SKM-1 treated with dmso at 0.1 percent for 144 hours (cell line): ENCODE measurements around the gene KCNA5.

Experiments
- DNase-seq: peaks from one replicate; lab custom pipeline; 2025; ENCODE audit not compliant: unreplicated experiment; lab: John Stamatoyannopoulos, UW

KCNA5 gene

DNA sequence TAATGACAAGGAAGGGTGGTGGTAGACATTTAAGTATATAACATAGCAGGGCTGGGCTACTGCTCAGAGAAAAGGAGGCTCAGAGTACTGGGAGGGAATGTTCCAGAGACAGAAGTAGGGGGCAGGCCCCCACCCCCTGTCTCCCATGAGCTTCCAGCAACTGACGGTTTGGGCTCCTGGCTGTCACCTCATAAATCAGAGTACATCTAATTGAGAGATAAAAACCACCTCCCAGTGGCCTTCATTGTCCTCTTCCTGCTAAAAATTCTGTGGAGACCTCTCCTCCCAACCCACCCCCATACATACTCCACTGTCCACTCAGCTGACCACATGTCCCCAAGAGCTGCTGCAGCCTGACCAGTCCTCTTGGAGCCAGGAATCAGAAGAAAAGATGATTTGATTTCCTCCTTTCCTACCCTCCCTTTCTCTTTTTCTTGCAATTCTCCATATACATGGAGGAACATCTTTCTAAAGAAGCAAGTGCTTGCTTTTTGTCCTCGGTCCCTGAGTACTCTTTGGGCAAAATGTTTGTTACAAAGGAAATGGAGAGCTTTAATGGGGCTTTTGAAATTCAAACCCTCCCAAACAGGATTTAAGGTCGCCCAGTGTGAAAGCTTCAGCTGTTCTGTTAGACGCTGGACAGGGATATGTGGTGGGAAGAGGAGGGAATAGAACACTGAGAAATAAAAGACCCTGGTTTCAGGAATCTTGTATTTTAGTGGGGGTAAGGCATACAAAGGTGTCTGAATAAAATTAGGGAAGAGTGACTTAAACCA lies 16.4 kb upstream of the KCNA5 start:
- no peak for DNase-seq

- DNase-seq: no peak
These were observed 13.6 kb upstream of the KCNA5 start for GRCh38 chr12:5030066-5030465.

GRCh38 chr12:5031242-5031641 lies 12.4 kb upstream of the KCNA5 start:
- DNase-seq: no peak

- no peak for DNase-seq
These were observed 11.7 kb upstream of the KCNA5 start for GRCh38 chr12:5031958-5032357.

- no peak for DNase-seq
These were observed 10.9 kb upstream of the KCNA5 start for GRCh38 chr12:5032821-5033220.

DNA sequence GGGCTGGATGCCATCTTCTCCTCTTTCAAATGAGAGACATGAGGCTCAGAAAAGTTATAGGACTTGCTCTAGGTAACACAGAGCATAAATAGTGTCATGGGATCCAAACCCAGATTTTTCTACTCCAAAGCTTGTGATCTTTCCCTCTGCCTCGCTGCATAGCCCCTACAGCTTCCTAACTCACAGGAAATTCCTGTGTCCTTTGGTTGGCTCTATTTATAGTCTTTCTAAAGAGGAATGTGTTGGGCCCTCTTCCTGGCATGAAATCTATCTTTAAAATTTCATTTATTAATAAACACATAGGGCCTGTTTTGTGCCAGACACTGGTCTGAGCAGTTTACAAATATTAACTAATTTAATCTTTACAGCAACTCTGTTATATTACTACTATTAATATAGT lies 9.8 kb upstream of the KCNA5 start:
- no peak for DNase-seq

- no peak for DNase-seq
These were observed 9.1 kb upstream of the KCNA5 start for GRCh38 chr12:5034603-5035002.

GRCh38 chr12:5035618-5036017 lies 8.1 kb upstream of the KCNA5 start:
- DNase-seq: no peak

GRCh38 chr12:5036031-5036430 lies 7.6 kb upstream of the KCNA5 start:
- no peak for DNase-seq

- no peak for DNase-seq
These were observed 5.8 kb upstream of the KCNA5 start for GRCh38 chr12:5037795-5038357.

- DNase-seq: no peak
These were observed 4.8 kb upstream of the KCNA5 start for GRCh38 chr12:5038781-5039311.

- no peak for DNase-seq
These were observed 3.9 kb upstream of the KCNA5 start for GRCh38 chr12:5039815-5040214.

DNA sequence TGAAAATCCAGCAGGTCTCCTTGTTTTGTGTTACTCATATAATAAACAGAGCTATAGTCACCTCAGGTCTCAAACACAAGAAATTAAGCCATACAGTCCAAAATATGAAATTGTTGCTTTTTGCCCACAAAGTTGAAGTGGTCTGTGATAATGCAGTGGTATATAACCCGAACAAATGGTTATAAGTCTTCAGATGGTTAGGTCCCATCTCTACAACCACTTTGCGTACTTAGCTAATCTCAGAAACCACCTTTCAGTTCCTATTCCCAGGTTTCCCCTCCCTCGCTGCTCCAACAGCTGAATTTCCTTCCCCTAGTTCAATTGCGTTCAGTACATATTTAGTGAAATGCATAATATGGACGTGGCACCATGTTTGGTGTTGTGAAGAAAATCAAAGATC lies 3.3 kb upstream of the KCNA5 start:
- DNase-seq: no peak

GRCh38 chr12:5044420-5045295 lies 979 bp downstream of the KCNA5 start:
- no peak for DNase-seq

GRCh38 chr12:5047094-5047493 lies 3.4 kb downstream of the KCNA5 start:
- DNase-seq: no peak

DNA sequence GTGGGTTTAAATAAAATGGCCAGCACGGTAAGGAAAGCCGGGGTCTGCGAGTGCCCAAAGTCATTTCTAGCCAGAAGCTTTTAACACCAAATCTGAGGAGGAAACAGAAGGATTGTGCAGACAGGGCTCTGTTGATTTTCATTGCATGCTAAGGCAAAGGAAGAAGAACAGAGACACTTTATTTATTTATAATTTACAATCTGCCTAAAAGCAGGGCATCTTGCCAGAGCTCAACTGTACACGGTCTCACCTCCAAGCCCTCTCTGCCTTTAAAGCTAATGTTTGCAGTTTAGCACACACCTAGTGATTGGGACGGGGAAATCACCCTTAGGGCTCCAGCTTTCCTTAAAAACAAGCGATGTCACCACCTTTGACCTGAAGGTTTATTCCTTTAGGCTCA lies 4.0 kb downstream of the KCNA5 start:
- DNase-seq: no peak

GRCh38 chr12:5050542-5050941 lies 6.9 kb downstream of the KCNA5 start:
- DNase-seq: no peak

GRCh38 chr12:5051334-5051733 lies 7.7 kb downstream of the KCNA5 start:
- no peak for DNase-seq

GRCh38 chr12:5051913-5052312 lies 8.2 kb downstream of the KCNA5 start:
- peak; percentile 9 for DNase-seq

- DNase-seq: no peak
These were observed 8.7 kb downstream of the KCNA5 start for GRCh38 chr12:5052348-5052747.

GRCh38 chr12:5059358-5059757 lies 15.7 kb downstream of the KCNA5 start:
- no peak for DNase-seq

GRCh38 chr12:5060958-5061357 lies 17.3 kb downstream of the KCNA5 start:
- DNase-seq: no peak
